NK-92 treated with Interleukin-12 subunit alpha and Interleukin-12 subunit beta, amount 100 ng/mL, for 24 hours (cell line): ENCODE data around the gene SRPRB.
"Not testable (repeated sequence)": the region's sequence is repeated elsewhere in the genome, so short reads cannot be mapped to it uniquely, and the experiment has no call there.

Experiments used
- DNase-seq: peaks from one replicate; lab custom pipeline; 2025; lab: John Stamatoyannopoulos, UW

SRPRB gene

DNA sequence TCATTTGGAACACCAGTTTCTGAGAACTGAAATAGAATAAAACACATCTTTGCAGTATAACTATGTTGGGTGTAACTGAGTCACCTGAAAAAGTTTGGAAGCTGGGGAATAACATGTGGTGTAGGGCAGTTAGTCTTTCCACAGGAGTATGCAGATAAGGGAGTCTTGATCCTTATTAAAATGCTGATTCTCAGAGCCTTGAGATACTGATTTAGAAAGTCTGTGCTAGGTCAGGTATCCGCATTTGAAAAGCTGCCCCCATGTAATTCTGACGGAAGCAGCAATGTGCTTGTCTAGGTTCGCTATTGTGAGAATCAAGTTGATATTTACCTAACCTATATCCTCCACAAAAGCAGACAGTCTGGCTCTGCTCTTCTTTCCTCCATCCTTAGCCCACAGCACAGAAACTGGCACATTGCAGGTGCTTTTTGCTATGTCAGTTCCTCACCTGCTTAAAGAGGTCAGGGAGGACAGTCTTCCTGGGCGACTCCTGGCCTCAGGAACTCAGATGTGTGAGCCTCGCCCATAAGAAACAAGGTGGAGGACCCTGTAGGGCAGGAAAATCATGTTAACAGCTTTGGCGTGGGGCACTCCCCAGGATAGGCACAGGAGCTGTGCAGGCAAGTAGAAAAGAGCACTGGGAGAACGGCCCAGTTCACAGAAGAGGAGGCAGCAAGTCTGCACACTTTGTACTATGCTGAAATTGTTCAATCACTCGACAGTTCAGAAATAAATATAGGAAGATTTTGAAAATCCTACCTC, 27.6 kb upstream of the SRPRB start:
- no peak for DNase-seq

DNA sequence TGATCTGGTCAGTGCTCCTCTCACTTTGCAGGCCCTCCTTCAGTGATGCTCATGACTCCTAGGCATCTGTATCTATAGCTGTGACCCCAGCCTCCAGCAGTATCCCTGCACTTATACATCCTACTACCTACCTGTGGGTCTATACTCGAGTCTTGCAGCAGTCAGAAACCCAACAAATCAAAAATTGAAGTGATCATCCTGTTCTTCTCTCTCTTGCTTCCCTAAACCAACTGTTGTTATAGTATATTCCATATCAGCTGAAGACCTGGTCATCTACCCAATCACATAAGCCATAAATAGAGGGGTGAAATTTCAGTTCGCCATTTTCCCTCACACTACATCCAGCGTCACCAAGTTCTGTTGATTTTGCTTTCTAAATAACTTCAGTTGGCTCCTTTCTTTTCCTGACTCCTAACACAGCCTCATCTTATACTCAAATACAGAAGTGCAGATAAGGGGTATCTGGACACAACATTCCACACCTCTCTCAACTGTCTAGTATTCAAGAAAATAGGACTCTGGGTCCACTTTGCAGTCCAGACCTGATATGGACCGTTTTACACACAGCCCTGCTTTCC, 25.9 kb upstream of the SRPRB start:
- DNase-seq, result no peak

DNA sequence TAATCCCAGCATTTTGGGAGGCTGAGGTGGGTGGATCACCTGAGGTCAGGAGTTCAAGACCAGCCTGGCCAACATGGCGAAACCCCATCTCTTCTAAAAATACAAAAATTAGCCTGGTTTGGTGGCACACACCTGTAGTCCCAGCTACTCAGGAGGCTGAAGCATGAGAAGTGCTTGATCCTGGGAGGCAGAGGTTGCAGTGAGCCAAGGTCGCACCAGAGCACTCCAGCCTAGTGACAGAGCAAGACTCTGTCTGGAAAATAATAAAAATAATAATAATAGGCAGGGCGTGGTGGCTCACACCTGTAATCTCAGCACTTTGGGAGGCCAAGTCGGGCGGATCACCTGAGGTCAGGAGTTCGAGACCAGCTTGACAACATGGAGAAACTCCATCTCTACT, 24.9 kb upstream of the SRPRB start:
- DNase-seq, result not testable (repeated sequence)

DNA sequence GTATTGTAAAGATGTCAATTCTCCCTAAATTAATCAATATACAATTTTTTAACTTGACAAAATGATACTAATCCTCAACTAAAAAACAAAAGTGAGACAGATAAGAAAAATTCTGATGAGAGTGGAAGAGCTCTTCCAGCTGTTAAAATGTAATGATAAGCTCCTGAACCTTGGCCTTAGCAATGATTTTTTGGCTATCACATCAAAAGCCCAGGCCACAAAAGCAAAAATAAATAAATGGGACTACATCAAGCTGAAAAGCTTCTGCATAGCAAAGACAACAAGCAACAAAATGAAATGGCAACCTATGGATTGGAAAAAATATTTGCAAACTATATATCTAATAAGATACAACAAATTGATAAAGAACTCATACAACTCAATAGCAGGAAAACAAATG, 24.0 kb upstream of the SRPRB start:
- DNase-seq, result no peak

DNA sequence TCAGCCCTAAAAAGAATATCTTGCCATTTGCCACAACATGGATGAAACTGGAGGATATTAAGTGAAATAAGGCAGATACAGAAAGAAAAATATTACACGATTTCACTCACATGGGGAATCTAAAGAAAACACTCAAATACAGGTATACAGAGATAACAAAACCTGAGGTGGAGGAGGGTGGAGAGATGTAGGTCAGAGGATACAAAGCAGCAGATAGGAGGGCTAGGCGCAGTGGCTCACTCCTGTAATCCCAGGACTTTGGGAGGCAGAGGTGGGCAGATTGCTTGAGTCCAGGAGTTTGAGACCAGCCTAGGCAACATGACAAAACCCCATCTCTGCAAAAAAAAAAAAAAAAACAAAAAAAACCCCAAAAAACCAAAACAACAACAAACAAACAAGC, 23.2 kb upstream of the SRPRB start:
- DNase-seq, result no peak

DNA sequence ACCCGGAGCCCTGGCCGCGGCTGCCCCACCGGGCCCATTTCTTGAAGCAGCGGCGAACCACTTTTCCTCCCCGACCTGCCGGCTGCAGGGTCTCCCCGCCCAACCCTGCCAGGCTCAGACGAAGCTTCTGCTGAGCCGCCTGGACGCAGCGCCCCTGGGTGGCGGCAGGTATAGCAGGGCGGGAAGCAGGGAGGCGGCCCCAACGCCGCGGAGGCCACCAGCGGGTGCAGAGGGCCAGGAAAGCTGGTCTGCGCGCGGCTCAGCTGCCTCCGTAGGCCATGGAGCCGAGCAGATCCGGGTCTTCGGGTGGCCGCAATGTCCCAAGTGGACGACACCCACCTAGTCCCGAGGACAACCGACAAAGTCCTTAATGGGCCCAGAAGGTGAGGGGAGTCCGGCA, 21.9 kb upstream of the SRPRB start:
- DNase-seq, result no peak

DNA sequence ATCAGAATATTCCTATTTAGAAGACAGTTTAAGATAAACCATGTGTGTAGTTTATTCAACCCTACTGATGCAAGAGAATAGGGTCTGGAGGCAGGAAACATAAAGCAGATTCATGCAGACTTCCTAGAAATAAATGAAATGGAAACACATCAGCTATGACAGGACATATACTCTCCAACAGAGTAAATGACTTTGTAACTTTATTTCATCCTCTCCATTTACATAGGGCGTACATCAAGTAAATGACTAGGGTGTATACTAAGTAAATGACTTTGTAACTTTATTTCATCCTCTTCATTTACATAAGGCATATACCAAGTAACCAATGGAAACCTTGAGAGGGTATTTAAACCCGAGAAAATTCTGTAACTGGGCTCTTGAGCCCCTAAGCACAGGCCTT, 17.6 kb upstream of the SRPRB start:
- DNase-seq, result no peak

DNA sequence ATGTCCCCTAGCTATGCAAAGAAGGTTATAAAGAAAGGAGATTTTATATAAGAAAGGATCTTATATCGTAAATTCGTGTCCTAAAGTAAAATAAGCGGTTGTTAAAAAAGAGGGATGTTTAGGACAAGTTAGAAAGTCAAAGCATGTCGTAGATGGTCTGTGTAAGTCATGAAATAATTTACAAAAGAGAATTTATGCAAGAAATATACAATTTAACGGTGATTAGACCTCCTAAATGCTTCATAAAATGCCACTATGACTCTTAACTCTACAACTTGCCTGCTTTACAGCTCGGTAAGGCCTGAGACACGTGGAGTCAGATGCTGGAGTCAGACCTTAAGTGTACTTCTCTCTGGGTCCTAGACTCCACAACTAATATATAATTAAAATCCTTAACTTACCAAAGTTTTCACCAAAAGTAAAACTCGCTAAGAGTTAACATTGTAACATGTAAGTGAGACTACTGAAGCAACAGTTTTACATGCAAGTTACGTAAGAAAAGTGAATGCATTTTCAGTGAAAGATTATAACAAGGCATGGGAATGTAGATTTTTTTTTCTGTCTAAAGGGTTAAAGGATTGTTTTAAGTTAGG, 13.3 kb upstream of the SRPRB start:
- no peak for DNase-seq

DNA sequence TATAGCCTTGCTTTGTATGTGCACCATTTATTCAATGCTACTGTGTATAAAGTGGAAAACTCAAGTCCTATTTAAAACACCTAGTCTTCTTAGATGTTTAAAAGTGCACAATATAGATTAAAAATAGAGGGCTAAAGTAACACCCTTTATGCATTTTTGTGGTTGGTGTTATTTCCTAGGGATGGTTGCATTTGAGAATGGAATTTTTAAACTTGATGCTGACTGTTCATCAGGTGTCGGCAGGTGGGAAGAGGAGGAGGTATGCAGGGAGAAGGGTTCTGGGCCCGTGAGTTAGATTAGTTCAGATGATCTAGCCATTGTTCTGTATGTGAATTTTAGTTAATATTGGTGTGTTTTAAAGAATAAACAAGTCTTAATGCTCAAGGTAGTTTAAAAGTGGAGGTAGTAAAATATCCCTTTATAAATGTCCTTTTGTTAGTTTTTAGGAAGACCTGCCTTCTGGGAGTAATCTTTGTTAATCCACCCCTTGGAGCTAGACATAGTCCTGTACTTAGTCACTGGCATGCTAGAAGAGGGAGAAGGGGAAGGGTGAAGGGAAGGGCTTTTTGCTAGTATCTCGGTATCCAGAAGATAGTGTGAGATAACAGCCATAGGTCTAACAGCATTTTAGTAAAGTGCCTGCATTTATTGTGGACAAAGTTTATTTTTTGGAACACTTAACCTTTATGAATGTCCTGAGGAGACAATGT, 8.1 kb upstream of the SRPRB start:
- DNase-seq, result no peak

DNA sequence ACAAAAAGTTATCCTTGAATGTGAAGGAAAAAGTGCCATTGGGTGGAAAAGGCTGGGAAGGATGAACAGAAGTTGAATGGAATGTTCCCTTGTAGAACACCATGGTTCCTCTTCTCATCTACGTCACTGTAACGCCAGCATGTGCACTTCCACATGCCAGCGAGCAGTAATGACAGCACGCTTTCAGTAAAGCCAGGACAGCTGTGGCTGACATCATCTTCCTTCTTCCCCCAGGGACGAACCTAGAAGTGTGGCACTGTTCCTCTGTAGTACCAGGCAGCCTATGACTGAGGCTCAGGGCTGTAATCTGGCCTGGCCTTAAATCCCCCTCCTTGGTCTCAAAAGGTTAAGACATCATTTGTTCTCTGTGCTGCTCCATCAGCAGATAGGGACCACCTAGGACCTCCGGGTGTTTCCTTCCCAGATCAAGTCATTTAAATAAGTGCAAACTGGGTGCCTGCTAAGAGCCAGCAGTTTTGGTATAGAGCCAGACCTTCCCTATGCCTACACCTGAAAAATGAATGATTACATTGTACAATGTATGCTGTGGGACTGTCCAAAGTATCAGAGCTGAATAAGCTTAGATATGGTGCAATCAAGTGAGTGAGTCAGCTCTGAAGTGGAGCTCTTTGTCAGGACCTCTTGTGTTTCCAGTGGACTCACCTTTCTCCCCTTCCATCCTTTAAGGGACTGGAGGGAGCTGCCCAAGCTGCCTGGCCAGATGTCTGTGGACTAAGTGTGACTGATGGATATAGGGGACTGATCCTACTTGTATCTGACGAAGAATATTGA, 5.6 kb upstream of the SRPRB start:
- no peak for DNase-seq

DNA sequence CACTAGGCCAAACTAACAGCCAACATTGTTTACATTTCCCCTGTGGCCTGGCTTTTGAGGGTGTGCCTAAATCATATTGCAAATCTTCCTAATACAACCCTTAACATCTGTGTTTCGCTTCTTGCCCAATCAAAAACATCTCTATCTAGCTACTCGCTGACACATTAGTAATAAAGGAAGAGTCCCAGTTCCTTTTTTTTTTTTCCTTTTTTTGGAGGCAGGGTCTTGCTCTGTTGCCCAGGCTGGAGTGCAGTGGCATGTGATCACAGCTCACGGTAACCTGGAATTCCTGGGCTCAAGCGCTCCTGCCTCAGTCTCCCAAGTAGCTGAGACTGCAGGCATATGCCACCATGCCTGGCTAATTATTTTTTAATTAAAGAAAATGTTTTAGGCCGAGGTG, 2.1 kb upstream of the SRPRB start:
- no peak for DNase-seq

DNA sequence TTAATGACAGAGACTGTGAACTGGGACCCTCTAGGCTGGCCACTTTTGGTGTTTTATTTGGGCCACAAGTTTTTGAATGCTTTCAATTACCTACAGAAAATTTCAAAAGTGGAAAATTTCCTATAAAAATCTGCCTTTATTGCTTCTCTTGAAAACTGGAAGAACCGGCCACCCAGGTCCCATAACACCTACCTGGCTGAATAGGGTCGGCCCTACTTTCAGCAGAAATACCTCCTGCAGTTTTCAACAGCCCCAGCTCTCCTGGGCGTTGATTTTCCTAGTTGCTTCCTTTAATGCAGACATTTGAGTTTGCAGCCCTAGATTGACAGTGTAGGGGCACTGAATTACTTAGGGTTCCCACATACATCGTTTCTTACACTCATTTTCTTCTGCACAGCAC, 719 bp upstream of the SRPRB start:
- no peak for DNase-seq

DNA sequence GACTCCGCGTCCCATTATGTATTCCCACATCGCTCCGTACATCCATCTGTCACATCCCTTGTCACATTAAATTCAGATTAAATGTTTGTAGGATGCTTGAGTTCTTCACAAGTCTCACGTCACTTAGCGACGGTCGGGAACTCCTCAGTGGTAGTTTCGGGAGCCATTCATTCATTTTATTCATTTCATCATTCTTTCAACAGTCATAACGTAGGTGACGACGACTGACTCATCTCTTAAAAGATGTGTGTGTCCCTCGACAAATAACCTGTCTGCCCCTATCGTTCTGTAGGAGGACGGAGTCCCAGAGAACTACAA, 272 bp upstream of the SRPRB start:
- no peak for DNase-seq

DNA sequence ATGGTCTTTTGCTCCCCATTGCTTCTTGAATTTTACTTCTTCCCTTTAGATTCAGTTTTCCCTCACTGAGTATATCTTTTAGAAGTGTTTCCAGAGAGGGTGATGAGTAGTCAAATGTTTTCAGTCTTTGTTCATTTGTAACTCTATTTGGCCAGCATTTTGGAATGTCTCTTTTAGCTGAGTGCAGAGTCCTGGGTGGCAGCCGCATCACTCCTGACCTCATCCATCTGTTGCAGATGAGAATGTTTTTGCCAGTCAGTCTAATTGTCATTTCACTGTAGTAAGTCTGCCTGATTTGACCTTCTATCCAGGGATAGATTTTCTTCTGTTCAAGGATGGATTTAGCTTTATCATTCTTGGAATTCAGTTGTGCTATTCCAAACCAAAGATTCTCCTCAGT, 7.3 kb downstream of the SRPRB start:
- no peak for DNase-seq

DNA sequence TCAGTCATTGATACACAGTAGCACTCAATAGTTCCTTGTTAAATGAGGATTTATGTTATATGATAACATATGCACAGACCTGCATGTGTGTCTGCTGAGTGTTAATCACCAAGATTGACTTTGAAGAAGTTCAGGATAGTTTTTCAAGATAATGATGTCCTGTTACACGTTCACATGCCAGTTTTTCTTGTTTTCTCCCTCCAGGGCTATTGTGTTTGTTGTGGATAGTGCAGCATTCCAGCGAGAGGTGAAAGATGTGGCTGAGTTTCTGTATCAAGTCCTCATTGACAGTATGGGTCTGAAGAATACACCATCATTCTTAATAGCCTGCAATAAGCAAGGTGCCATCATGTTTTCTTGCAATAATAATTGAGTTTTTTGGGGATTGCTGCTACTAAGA, 9.8 kb downstream of the SRPRB start:
- no peak for DNase-seq

DNA sequence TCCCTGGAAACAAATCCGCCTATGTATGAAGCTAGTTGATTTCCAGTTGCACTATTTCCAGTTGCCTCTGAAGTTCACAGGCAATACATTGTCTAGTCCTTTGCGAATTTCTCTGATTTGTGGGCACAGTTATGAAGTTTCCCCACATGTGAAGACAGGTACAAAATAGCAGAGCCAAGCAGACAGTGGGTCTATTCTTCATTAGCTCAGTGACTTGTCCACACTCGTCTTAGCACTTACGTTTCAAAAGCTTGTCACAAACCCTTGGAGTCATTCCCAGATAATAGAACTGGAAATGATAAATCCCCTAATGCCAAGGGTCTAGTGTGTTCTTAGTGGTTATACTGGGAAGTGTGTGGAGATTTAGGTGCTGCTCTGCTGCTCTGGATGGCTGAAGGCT, 14.5 kb downstream of the SRPRB start:
- no peak for DNase-seq

DNA sequence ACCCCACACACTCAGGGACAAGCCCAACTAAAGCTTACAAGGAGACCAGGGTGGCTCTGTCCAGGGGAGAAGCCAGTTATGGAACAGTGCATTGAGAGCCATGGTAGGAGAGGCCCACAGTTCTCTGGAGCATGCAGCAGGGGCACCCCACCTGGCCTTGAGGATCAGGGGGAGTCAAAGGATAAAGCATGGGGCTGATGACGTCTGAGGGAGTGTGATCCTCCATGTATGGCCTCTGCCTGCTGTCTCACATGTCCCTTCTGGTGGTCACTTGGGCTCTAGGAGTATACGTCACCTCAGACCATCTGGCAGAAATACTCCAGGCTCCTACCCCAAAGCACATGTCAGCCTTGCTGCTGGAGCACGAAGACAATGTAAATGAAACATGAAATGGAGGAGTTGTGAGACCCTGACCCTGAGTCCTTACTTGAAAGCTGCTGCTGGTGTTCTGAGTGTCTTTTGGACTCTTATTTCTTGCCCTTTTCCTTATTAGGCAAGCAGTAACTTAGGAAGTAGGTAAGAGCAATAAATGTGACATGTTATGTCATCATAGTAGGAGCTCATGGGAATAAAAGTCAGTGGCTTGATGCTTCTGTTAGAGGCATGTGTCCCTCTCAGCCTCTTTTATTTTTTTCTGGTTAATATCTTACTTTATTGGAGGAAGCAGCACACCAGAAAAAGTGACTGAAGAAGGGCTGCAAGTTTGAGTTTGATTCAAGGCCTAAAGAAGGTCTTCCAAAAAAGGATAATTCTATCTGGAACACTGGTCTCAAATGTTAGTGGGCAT, 15.5 kb downstream of the SRPRB start:
- DNase-seq, result no peak

DNA sequence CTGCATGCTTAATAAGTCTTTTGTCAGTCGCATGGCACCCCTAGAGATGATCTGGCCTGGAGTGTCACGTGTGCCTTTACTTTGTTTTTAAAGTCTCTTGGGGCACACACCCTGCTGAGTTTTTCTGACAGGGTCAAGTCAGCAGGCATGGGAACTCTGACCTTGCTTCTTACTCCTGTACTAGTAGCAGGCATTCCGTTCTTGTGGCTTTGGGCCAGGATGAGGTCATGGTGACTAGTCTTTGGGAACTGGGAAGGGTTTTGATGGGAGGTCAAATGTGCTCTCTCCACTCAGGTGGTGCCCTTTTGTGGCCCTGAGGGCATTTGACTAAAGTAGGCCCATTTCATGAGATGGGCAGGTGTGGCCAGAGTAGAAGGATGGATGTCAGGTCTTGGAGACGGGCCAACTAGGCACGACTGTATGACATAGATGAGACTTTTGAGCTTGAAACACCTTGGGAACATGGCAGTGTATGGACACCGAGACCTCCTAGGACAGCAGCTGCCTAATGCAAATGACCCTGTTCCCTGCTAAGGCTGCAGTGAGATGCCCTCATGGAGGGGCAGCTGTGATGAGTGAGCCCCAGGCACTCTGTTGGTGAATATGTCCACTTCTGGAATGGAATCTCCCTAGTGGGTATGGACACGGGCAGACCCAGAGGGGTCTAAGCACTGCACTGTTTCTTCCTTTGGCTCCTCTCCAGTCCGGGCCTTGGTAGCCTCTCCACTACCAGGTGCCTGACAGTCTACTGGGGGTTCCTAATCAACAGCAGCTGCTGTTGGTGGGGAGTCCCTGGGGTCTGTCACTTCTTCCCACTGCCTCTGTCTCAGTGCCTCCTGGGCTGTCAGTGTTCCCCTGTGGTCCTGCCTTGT, 16.4 kb downstream of the SRPRB start:
- DNase-seq, result no peak

DNA sequence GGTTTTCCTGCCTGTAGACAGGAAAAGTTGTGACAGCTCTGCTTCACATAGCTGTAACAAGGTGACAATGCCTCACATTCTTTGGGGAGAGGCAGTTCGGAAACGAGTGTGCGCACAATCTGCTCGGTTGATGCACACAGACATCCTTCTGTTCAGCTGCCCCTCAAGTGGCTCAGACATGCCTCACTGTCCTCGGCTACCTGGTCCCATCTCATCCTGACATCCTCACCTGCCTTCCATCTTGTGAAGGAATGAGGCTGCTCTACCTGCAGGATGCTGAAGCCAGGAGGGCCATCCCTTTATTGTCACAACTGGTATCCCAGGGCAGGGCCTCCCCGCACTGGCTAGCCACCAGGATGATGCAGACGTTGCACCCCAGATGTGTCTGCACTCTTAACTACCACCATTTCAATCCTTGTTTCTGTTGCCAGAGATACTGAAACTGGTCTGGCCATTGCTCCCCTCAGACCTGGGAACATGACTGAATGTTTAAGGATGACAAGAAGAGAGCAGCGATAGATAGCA, 19.4 kb downstream of the SRPRB start:
- DNase-seq, result no peak

DNA sequence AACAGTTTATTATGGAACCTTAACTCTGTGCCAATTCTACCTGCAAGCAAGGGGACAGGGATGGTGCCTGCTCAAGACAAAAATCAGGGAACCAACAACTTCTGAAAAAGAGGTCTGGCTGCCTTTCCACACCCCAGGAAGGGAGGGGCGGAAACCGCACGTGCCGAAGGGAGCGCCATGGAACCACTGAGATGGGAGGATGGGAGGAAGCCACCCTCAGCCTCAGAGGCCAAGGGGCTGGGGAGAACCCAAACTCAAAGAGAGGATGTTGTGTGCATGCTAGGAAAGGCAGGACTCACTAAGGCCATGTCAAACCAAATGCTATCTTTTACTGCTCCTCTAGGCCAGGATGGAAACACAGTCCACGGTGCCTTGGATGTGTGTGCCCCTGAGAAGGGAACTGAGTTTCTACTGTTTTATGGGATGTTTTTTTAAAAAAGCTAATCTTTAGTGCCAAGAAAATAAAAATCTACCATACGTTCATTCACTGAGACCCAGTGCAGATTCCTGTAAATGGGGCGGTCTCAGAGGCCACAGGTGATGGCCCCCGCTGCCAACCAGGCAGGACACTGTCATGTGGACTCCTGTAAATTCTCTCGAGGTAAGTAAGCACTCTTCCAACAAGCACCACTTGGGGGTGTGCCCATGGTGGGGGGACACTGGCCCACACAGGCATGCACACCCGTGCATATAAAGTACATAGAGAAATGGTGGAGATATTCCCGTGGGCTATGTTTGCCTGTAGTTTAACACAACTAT, 20.5 kb downstream of the SRPRB start:
- DNase-seq, result no peak
